Gastroesophageal sphincter (tissue), 3 donors: ENCODE measurements around the gene PSD.
"Not testable (repeated sequence)": the region's sequence is repeated elsewhere in the genome, so short reads cannot be mapped to it uniquely, and the experiment has no call there.

Experiments
- CTCF ChIP-seq, 4 experiments: fragments of 200-600 bp in 2 of 4; fragments of 450-650 bp in 2 of 4; sonication (generic) in 1 of 4; IDR thresholded peaks; one replicate each; pipeline ENCODE4 v1.5.1; 2017 to 2019; ENCODE audit warnings: antibody characterized with exemption in 4 of 4, mild to moderate bottlenecking in 2 of 4, moderate library complexity in 2 of 4
- EP300 ChIP-seq: sonication (generic); formaldehyde crosslinking; IDR thresholded peaks from one replicate; pipeline ENCODE4 v1.6.1; 2017; ENCODE audit warnings: antibody characterized with exemption, mild to moderate bottlenecking
- POLR2AphosphoS5 ChIP-seq: sonication (generic); formaldehyde crosslinking; IDR thresholded peaks from one replicate; pipeline ENCODE4 v1.6.1; 2017; ENCODE audit warnings: antibody characterized with exemption

GRCh38 chr10:102454662-102455487, 36.3 kb upstream of the PSD start:
- TF ChIP-seq CTCF (IDR thresholded peaks at IDR 0.05); EP300; POLR2AphosphoS5: not testable (repeated sequence)
